ENCODE measurements around the gene DAPL1. TPM values are rescaled to one million over a fixed set of nuclear protein-coding genes. Genes with fewer than 3 reads are reported as not detected.

The DAPL1 gene
- total and polyA plus RNA-seq, 2 experiments from 2014 or later: not detected

GRCh38 chr2:158777077-158777476 lies 18.0 kb upstream of the DAPL1 start:
- no peaks in the 10 kb centered on the region for H3K9me2 ChIP-seq (replicated peaks; ENCODE audit: insufficient read depth)
- H3K4me3 ChIP-seq: no peak overlapping the region
- no peaks in the 10 kb centered on the region for H3K79me2 ChIP-seq
- H3K4me2 ChIP-seq: no peak overlapping the region
- DNase-seq (ENCODE audit: low spot score): no peak
- H3K27ac ChIP-seq: no peak overlapping the region
- no peaks in the 10 kb centered on the region for H4K20me1 ChIP-seq (ENCODE audit: insufficient read depth, poor library complexity, severe bottlenecking)
- H3K36me3 ChIP-seq (replicated peaks; ENCODE audit: insufficient read depth, low read depth): no peaks in the 10 kb centered on the region
- WGBS (ENCODE audit: low lambda C conversion rate, missing lambda C conversion rate): 89% methylated on average over 3 of the region's 3 CpGs
- H3K4me1 ChIP-seq (ENCODE audit: insufficient read depth): peaks cover 14% of the 10 kb centered on the region
- H3K9me3 ChIP-seq (ENCODE audit: low read depth): no peaks in the 10 kb centered on the region
- H2AFZ ChIP-seq: no peak overlapping the region
- H3K27me3 ChIP-seq: no peaks in the 10 kb centered on the region
- TF ChIP-seq, protein P1, sequence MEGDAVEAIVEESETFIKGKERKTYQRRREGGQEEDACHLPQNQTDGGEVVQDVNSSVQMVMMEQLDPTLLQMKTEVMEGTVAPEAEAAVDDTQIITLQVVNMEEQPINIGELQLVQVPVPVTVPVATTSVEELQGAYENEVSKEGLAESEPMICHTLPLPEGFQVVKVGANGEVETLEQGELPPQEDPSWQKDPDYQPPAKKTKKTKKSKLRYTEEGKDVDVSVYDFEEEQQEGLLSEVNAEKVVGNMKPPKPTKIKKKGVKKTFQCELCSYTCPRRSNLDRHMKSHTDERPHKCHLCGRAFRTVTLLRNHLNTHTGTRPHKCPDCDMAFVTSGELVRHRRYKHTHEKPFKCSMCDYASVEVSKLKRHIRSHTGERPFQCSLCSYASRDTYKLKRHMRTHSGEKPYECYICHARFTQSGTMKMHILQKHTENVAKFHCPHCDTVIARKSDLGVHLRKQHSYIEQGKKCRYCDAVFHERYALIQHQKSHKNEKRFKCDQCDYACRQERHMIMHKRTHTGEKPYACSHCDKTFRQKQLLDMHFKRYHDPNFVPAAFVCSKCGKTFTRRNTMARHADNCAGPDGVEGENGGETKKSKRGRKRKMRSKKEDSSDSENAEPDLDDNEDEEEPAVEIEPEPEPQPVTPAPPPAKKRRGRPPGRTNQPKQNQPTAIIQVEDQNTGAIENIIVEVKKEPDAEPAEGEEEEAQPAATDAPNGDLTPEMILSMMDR (IDR thresholded peaks at IDR 0.05; ENCODE audit: poor library complexity): no peak
- TF ChIP-seq EZH2 (IDR thresholded peaks at IDR 0.05; ENCODE audit: borderline replicate concordance) (no peak), EZH2phosphoT487 (IDR thresholded peaks at IDR 0.05; ENCODE audit: low read depth, severe bottlenecking, unreplicated experiment) (no peak)

DNA sequence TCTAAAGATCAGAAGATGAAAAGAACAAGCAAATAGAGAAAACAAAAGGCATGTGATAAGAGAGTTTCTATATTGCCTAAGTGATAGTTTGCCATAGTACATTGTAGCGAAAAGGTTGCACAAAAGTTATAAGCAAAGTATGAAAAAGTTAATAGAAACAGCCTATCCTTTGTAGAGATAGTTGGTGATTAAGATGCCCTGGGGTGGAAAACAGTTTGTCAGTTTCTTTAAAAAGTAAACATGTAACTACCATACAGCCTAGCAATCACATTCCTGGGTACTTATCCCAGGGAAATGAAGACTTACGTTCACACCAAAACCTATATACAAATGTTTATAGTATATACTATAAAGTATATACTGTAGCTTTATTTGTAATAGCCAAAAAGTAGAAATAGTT lies 16.9 kb upstream of the DAPL1 start:
- no peaks in the 10 kb centered on the region for H3K36me3 ChIP-seq (replicated peaks; ENCODE audit: insufficient read depth, low read depth)
- H3K9me2 ChIP-seq (replicated peaks; ENCODE audit: insufficient read depth): no peaks in the 10 kb centered on the region
- DNase-seq (ENCODE audit: low spot score): no peak
- no peaks in the 10 kb centered on the region for H3K79me2 ChIP-seq
- no peaks in the 10 kb centered on the region for H4K20me1 ChIP-seq (ENCODE audit: insufficient read depth, poor library complexity, severe bottlenecking)
- WGBS (ENCODE audit: low lambda C conversion rate, missing lambda C conversion rate): 45% methylated on average over 2 of the region's 2 CpGs
- TF ChIP-seq, protein P1 (IDR thresholded peaks at IDR 0.05; ENCODE audit: poor library complexity): no peak
- TF ChIP-seq EZH2phosphoT487 (IDR thresholded peaks at IDR 0.05; ENCODE audit: low read depth, severe bottlenecking, unreplicated experiment) (no peak), EZH2 (IDR thresholded peaks at IDR 0.05; ENCODE audit: borderline replicate concordance) (no peak)
- no peak overlapping the region for H3K27ac ChIP-seq
- H3K4me3 ChIP-seq: no peak overlapping the region
- H3K4me2 ChIP-seq: no peak overlapping the region
- no peaks in the 10 kb centered on the region for H3K9me3 ChIP-seq (ENCODE audit: low read depth)
- H2AFZ ChIP-seq: no peak overlapping the region
- H3K4me1 ChIP-seq (ENCODE audit: insufficient read depth): peaks cover 14% of the 10 kb centered on the region
- no peaks in the 10 kb centered on the region for H3K27me3 ChIP-seq

GRCh38 chr2:158779621-158780020 lies 15.5 kb upstream of the DAPL1 start:
- 66% methylated on average over 1 of the region's 1 CpG for WGBS (ENCODE audit: low lambda C conversion rate, missing lambda C conversion rate)
- no peak overlapping the region for H3K27ac ChIP-seq
- H3K9me2 ChIP-seq (replicated peaks; ENCODE audit: insufficient read depth): no peaks in the 10 kb centered on the region
- DNase-seq (ENCODE audit: low spot score): no peak
- no peaks in the 10 kb centered on the region for H4K20me1 ChIP-seq (ENCODE audit: insufficient read depth, poor library complexity, severe bottlenecking)
- peaks cover 14% of the 10 kb centered on the region for H3K4me1 ChIP-seq (ENCODE audit: insufficient read depth)
- H3K4me3 ChIP-seq: no peak overlapping the region
- no peak overlapping the region for H3K4me2 ChIP-seq
- TF ChIP-seq EZH2 (IDR thresholded peaks at IDR 0.05; ENCODE audit: borderline replicate concordance) (no peak), EZH2phosphoT487 (IDR thresholded peaks at IDR 0.05; ENCODE audit: low read depth, severe bottlenecking, unreplicated experiment) (no peak)
- TF ChIP-seq, protein P1 (IDR thresholded peaks at IDR 0.05; ENCODE audit: poor library complexity): no peak
- no peaks in the 10 kb centered on the region for H3K9me3 ChIP-seq (ENCODE audit: low read depth)
- H3K79me2 ChIP-seq: no peaks in the 10 kb centered on the region
- no peaks in the 10 kb centered on the region for H3K27me3 ChIP-seq
- H3K36me3 ChIP-seq (replicated peaks; ENCODE audit: insufficient read depth, low read depth): no peaks in the 10 kb centered on the region
- H2AFZ ChIP-seq: no peak overlapping the region

All from hepatocyte (in vitro differentiated cells).